Right cardiac atrium (tissue), 5 donors: ENCODE measurements around the gene DIS3. TPM values are rescaled to one million over a fixed set of nuclear protein-coding genes. Genes with fewer than 3 reads are reported as not detected.
"Not testable (repeated sequence)": the region's sequence is repeated elsewhere in the genome, so short reads cannot be mapped to it uniquely, and the experiment has no call there.

Experiments
- ATAC-seq, 2 donors: fragments of 200-7000 bp; cut with Tn5 transposase; one replicate each; pipeline versions ENCODE4 v1.8.0 to v1.9.1; 2020; ENCODE audit warnings: moderate library complexity in 2 of 2, mild to moderate bottlenecking in 1 of 2
- DNase-seq, 3 donors: peaks; one replicate each; pipeline ENCODE4 v3.0.0-alpha.2; 2020
- H3K27ac ChIP-seq: one replicate; pipeline ENCODE4 v1.5.1; 2013; ENCODE audit warnings: mild to moderate bottlenecking, low read length, control low read depth, moderate library complexity
- H3K27me3 ChIP-seq: one replicate; pipeline ENCODE4 v1.6.1; 2013; ENCODE audit not compliant: control insufficient read depth, insufficient read depth
- H3K4me1 ChIP-seq: one replicate; pipeline ENCODE4 v1.6.1; 2013; ENCODE audit warnings: low read length; ENCODE audit not compliant: control insufficient read depth, insufficient read depth
- H3K4me3 ChIP-seq: one replicate; pipeline ENCODE4 v1.5.1; 2013; ENCODE audit warnings: low read length, control low read depth
- H3K9me3 ChIP-seq: one replicate; pipeline ENCODE4 v1.6.1; 2013; ENCODE audit warnings: low read length; ENCODE audit not compliant: control insufficient read depth
- WGBS: extraction: QIAGEN DNeasy Blood & Tissue Kit; methylation state at CpG from one replicate; pipeline ENCODE4 v1.1.7; 2013; 5-methylcytosine and 5-hydroxymethylcytosine counted together
- intact Hi-C, 4 donors: fragments of 100-400 bp; cut with DNase I; formaldehyde crosslinking; loops; one replicate each; pipeline versions ENCODE4 v1.11.0 to v1.14.0; 2022 to 2023
- polyA plus RNA-seq: library from polyadenylated mRNA; stranded (reverse); fragments of 200-250 nt; gene quantifications from one replicate; pipeline ENCODE4 v1.2.3, GENCODE V29; 2013
- total RNA-seq, 4 donors: library from RNA; stranded (reverse); fragmentation: NEBNext Ultra II Directional; extraction: Animal tissue kit (Norgen Biotek cat#: 25700); gene quantifications; one replicate each; pipeline ENCODE4 v1.2.1, GENCODE V29; 2021
- donor health status: healthy with polysubstance abuse.
- donor health status: DM: no; HTN: yes; CAD: no.
- donor health status: DM: no; HTN: no; CAD: no.
- donor health status: DM: no; HTN: yes; CAD: no; lungs with severe emphysema.
- donor health status: DM: yes; HTN: yes; CAD: no.

Gene DIS3
- total and polyA plus RNA-seq, 5 donors, result 5.3 to 16.7 (median 15.6) TPM

DNA sequence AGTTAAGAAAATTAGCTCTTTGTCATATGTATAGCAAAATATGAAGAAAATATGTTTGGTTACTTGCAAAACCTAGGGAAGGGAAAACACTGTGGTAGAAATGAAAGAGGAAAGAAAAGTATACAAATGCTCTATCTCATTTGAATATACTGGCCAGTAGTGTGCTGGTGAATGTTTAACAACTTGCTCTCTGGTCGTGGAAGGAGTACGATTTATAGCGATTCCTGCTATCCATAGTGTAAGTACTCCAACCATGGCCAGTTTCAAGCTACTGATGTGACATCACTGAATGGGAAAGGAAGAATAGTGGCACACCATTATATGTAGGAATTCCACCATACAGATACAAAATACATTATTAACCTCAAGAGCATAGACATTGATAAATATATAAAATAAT, 44.7 kb downstream of the DIS3 start:
- no peaks in the 10 kb centered on the region for H3K4me1 ChIP-seq
- H3K27ac ChIP-seq, result no peak overlapping the region
- no peak for DNase-seq
- intact Hi-C loops, result no loop called here
- no peaks in the 10 kb centered on the region for H3K9me3 ChIP-seq
- H3K4me3 ChIP-seq, result no peak overlapping the region
- H3K27me3 ChIP-seq, result no peaks in the 10 kb centered on the region
- WGBS, result 94% methylated on average over 3 of the region's 3 CpGs
- no peak for ATAC-seq

DNA sequence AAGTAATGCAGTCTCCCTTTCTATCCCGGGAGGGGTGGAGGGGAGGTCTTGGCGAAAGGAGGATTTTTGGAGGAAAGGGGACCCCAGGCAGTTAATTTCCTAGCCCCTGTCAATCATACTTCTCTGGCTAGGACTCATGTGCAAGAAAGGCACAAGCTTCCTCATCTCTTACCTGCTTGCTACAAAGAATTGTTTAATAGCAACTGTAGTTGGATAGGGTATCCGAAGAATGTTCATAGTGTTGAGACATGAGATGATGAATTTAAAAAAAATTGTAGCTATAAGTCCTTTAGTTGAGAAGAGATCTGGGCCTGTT, 53.5 kb downstream of the DIS3 start:
- H3K9me3 ChIP-seq, result no peaks in the 10 kb centered on the region
- no peaks in the 10 kb centered on the region for H3K27me3 ChIP-seq
- H3K4me1 ChIP-seq, result peaks cover 2% of the 10 kb centered on the region
- intact Hi-C loops, result no loop called here
- no peak for DNase-seq
- 6% methylated on average over 3 of the region's 3 CpGs for WGBS
- H3K4me3 ChIP-seq, result peak overlapping the region; percentile 79
- ATAC-seq, result no peak
- no peak overlapping the region for H3K27ac ChIP-seq

DNA sequence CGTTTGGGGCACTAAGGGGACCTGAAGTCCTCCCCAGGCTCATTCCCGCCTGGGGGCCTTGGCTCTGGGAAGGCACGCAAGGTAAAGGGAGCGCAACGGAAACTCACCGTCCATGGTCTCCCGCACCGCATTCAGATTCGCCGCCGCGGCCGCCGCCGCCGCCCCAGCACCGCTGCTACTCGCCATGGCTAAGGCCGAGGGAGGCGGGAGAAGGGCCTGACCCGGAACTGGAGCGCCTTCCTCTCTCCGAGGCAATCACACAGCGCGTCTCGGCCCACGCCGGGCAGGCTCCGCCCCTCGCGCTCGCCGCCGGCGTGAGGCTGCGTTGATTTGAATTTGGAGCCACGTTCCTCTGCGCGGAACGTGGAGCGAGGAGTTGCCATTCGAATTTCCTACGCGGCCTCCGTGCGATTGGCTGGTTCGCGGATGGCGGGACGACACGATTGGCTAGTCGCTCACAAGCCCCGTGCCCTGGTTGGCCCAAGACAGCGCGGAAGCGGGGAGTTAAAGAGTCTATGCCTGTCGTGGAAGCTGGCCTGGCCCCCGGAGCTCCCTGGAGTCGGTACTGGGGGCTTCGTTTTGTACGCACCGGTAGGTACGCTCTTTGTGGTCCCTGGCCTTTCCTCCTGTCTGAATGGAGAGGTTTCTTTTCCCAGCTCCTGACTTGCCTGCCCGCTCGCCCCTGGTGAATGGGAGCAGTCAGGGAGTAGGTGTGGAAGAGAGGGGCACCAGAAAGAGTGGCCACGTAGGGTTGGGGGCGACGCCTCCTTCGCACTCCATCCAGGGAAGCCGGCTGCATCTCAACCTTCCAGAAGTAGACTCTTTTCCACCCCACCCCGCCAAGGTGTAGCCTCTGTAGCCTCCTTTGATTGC, 54.0 kb downstream of the DIS3 start, which contains the start of the genes BORA and MZT1:
TSS of gene BORA (plus strand) at position 507 of the 873 bp plus-strand sequence. CDS start 1,018 bp downstream, outside the sequence.
TSS of gene MZT1 (minus strand) at position 213 of the 873 bp plus-strand sequence. CDS start at position 186, 27 bp downstream.
- H3K9me3 ChIP-seq, result no peaks in the 10 kb centered on the region
- WGBS, result under 1% methylated on average over 71 of the region's 71 CpGs
- peaks cover 2% of the 10 kb centered on the region for H3K4me1 ChIP-seq
- H3K27ac ChIP-seq, result peak within 1 kb of the TSS; percentile 41
- ATAC-seq (peak; percentile 100), DNase-seq (peak; percentile 97 to 98 (median 98))
- intact Hi-C loops, result no loop called here
- peak within 1 kb of the TSS; percentile 79 for H3K4me3 ChIP-seq
- no peaks in the 10 kb centered on the region for H3K27me3 ChIP-seq

DNA sequence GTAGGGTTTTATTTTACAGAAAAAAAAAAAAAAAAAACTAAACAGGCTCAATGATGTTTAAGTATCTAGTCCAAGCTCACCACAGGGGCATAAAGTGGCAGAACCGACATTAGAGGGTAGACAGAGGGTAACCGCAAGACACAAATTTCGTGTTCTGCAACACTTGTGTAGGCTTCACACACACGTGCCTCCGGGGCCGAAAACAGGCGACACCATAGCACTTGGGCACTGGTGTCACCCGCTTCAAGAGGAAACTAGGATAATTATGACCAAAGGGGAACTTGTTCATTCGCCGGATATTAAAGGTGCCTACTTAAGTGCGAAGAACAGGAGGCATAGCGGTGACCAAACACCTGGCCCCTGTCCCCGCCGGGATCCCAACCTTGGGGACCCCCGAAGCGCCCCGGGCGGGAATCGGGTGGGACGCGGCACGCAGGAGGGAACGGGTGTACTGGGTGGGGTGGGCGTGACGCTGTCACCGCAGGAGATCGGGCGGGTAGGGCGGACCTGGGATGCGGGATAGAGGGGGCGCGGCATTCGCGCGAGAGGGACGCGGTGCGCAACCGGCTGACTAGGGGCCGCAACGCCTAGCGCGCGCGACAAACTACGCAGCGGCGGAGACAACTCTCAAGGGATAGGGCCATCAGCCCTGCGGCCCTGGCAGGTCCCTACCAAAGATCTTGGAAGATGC, 54.8 kb downstream of the DIS3 start:
- Histone ChIP-seq H3K27me3 (no peaks in the 10 kb centered on the region), H3K4me1 (peaks cover 3% of the 10 kb centered on the region), H3K4me3 (peak overlapping the region; percentile 79), H3K27ac (no peak overlapping the region), H3K9me3 (no peaks in the 10 kb centered on the region)
- DNase-seq (peak; percentile 51 to 78 (median 76)), ATAC-seq (peak; percentile 56 to 65)
- intact Hi-C loops, result no loop called here
- 2% methylated on average over 49 of the region's 49 CpGs for WGBS

DNA sequence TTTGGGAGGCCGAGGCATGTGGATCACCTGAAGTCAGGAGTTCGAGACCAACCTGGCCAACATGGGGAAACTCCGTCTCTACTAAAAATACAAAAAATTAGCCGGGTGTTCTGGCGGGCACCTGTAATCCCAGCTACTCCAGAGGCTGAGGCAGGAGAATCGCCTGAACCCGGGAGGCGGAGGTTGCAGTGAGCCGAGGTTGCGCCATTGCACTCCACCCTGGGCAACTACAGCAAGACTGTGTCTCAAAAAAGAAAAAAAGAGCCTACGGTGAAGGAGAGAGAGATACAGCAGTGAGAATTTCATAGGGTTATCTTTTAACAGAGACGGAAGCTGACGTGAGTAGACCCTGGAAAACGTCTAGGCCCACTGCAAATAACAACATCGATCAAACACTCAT, 55.5 kb downstream of the DIS3 start:
- H3K4me1 ChIP-seq, ATAC-seq, H3K9me3 ChIP-seq, H3K27me3 ChIP-seq, H3K27ac ChIP-seq, intact Hi-C loops: not testable (repeated sequence)
- DNase-seq, result peak in 2 of 3 donors; percentile 11 to 14
- H3K4me3 ChIP-seq, result peak overlapping the region; percentile 79
- 85% methylated on average over 15 of the region's 15 CpGs for WGBS

DNA sequence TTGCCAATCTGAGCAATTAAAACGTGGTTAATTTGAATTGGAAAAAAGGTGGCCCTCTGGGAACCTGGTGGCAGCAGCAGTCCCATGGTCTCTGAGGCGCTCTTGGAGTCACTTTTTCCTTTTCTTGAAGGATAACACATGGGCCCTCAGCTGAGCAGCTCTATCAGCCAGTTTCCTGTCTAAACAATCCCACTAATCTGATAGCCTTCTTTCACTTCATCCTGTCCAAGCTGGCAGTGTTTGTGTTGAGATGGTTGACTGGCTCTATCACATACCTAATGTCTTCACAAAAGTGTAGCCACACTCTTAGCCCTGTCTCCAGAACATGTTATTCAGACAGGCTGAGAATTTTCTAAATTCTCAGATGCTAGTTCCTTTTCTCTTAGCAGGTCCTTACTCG, 64.9 kb downstream of the DIS3 start:
- Histone ChIP-seq H3K27me3 (no peaks in the 10 kb centered on the region), H3K27ac (no peak overlapping the region), H3K9me3 (no peaks in the 10 kb centered on the region), H3K4me1 (no peaks in the 10 kb centered on the region), H3K4me3 (no peak overlapping the region)
- peak; percentile 16 to 83 for ATAC-seq
- DNase-seq, result no peak
- intact Hi-C loops, result no loop called here
- 52% methylated on average over 3 of the region's 3 CpGs for WGBS

Other genes starting within 250 kb of the DIS3 start
- 1 to 10 TPM; 6.6 to 8.2 (median 7.4) TPM for gene MZT1, start 54.3 kb downstream of the DIS3 start, total RNA-seq
- 7.5 TPM for gene MZT1, start 54.3 kb downstream of the DIS3 start, polyA plus RNA-seq
- gene BORA, start 54.0 kb downstream of the DIS3 start, total RNA-seq, result 1 to 10 TPM in 2 of 4 donors, under 1 TPM in 2; 0.54 to 1.4 (median 1.0) TPM
- gene BORA, start 54.0 kb downstream of the DIS3 start, polyA plus RNA-seq, result 0.70 TPM
- gene PIBF1, start 233 bp upstream of the DIS3 start, total RNA-seq, result 10 to 100 TPM; 11.2 to 17.7 (median 13.2) TPM
- 10.5 TPM for gene PIBF1, start 233 bp upstream of the DIS3 start, polyA plus RNA-seq